Naive B cell (primary cell): ENCODE results near the gene PCDH9. TPM values are rescaled to one million over a fixed set of nuclear protein-coding genes. Genes with fewer than 3 reads are reported as not detected.

Source experiments
- ATAC-seq, 2 donors: fragments of 150-1000 bp; cut with Tn5 transposase; 2 replicates each; pipeline ENCODE4 v1.10.0; 2021; ENCODE audit warnings: low read depth in 2 of 2, mild to moderate bottlenecking in 2 of 2, moderate library complexity in 2 of 2
- DNase-seq: peaks from one replicate; pipeline ENCODE4 v3.0.0; 2022
- H3K27ac Mint-ChIP-seq, 6 donors: one replicate each; pipeline ENCODE4 v1.8.0; 2020 to 2022; ENCODE audit warnings: mild to moderate bottlenecking in 6 of 6, mixed read lengths in 6 of 6, moderate library complexity in 5 of 6, inconsistent platforms in 2 of 6
- H3K27me3 Mint-ChIP-seq, 3 donors: one replicate each; pipeline ENCODE4 v1.8.0; 2021 to 2022; ENCODE audit warnings: mixed read lengths in 3 of 3, mild to moderate bottlenecking in 1 of 3
- H3K36me3 Mint-ChIP-seq, 2 donors: one replicate each; pipeline ENCODE4 v1.8.0; 2020 to 2022; ENCODE audit warnings: mixed read lengths in 2 of 2, inconsistent platforms in 1 of 2, mild to moderate bottlenecking in 1 of 2
- H3K4me1 Mint-ChIP-seq, 3 donors: one replicate each; pipeline ENCODE4 v1.8.0; 2020 to 2022; ENCODE audit warnings: mixed read lengths in 3 of 3, inconsistent platforms in 1 of 3, mild to moderate bottlenecking in 1 of 3, moderate library complexity in 1 of 3
- H3K4me3 Mint-ChIP-seq, 8 donors: one replicate each; pipeline ENCODE4 v1.8.0; 2020 to 2022; ENCODE audit warnings: mild to moderate bottlenecking in 8 of 8, mixed read lengths in 8 of 8, moderate library complexity in 8 of 8, inconsistent platforms in 2 of 8
- H3K9me3 Mint-ChIP-seq, 7 donors: one replicate each; pipeline ENCODE4 v1.8.0; 2020 to 2022; ENCODE audit warnings: mixed read lengths in 7 of 7, mild to moderate bottlenecking in 5 of 7, inconsistent platforms in 2 of 7, moderate library complexity in 1 of 7
- polyA plus RNA-seq, 6 donors: library from polyadenylated mRNA; unstranded; fragments of 300-500 nt; fragmentation: Illumina TruSeq; gene quantifications; one replicate each; pipeline ENCODE4 v1.2.3, GENCODE V29; 2021; ENCODE audit warnings: low read depth in 6 of 6

PCDH9 gene
- polyA plus RNA-seq, 6 donors from 2014 or later: 49.9 to 70.2 (median 57.2) TPM

- no peak for ATAC-seq
- Mint-ChIP-seq H3K27me3 (no peaks in the 10 kb centered on the region), H3K4me3 (no peak overlapping the region), H3K9me3 (peaks cover 0 to 5% (median 2%) of the 10 kb centered on the region in 7 donors), H3K36me3 (peaks cover 0 to 7% of the 10 kb centered on the region in 2 donors), H3K27ac (no peak overlapping the region), H3K4me1 (peaks cover 2 to 13% (median 6%) of the 10 kb centered on the region in 3 donors)
- no peak for DNase-seq
Observed at GRCh38 chr13:67042556-67042955, 187.6 kb downstream of the PCDH9 start.

GRCh38 chr13:67036699-67037457 is 193.3 kb downstream of the PCDH9 start:
- peaks cover 0 to 2% of the 10 kb centered on the region in 2 donors for H3K36me3 Mint-ChIP-seq
- H3K9me3 Mint-ChIP-seq: peaks cover 0 to under 1% (median 0%) of the 10 kb centered on the region in 7 donors
- H3K27me3 Mint-ChIP-seq: no peaks in the 10 kb centered on the region
- H3K4me1 Mint-ChIP-seq: peaks cover 11 to 15% (median 12%) of the 10 kb centered on the region in 3 donors
- H3K4me3 Mint-ChIP-seq: no peak overlapping the region
- DNase-seq: no peak
- ATAC-seq: no peak
- H3K27ac Mint-ChIP-seq: no peak overlapping the region

GRCh38 chr13:67033170-67033569 is 197.0 kb downstream of the PCDH9 start:
- peak overlapping the region in 5 of 6 donors; percentile 0 to 79 (median 38) for H3K27ac Mint-ChIP-seq
- H3K36me3 Mint-ChIP-seq: no peaks in the 10 kb centered on the region
- ATAC-seq: no peak
- no peaks in the 10 kb centered on the region for H3K27me3 Mint-ChIP-seq
- peaks cover 12 to 16% (median 15%) of the 10 kb centered on the region in 3 donors for H3K4me1 Mint-ChIP-seq
- peak overlapping the region in 5 of 8 donors; percentile 2 to 69 (median 60) for H3K4me3 Mint-ChIP-seq
- DNase-seq: no peak
- H3K9me3 Mint-ChIP-seq: no peaks in the 10 kb centered on the region

- Mint-ChIP-seq H3K9me3 (peaks cover 0 to 2% (median 0%) of the 10 kb centered on the region in 7 donors), H3K4me3 (peak overlapping the region in 5 of 8 donors; percentile 2 to 56 (median 46))
- ATAC-seq: no peak
Observed at GRCh38 chr13:67023130-67023876, 206.8 kb downstream of the PCDH9 start.

GRCh38 chr13:67018775-67019174 is 211.4 kb downstream of the PCDH9 start:
- Mint-ChIP-seq H3K9me3 (peaks cover 0 to 2% (median 0%) of the 10 kb centered on the region in 7 donors), H3K4me3 (peak overlapping the region in 1 of 8 donors; percentile 40), H3K27me3 (no peaks in the 10 kb centered on the region), H3K36me3 (no peaks in the 10 kb centered on the region), H3K27ac (peak overlapping the region in 1 of 6 donors; percentile 64), H3K4me1 (peaks cover 20 to 39% (median 26%) of the 10 kb centered on the region in 3 donors)
- DNase-seq: no peak
- peak; percentile 51 to 61 for ATAC-seq

More at GRCh38 chr13:67023130-67023876, 206.8 kb downstream of the PCDH9 start:
- no peaks in the 10 kb centered on the region for H3K27me3 Mint-ChIP-seq
- peaks cover 18 to 34% (median 26%) of the 10 kb centered on the region in 3 donors for H3K4me1 Mint-ChIP-seq
- H3K27ac Mint-ChIP-seq: peak overlapping the region in 4 of 6 donors; percentile 0 to 78 (median 68)
- DNase-seq: no peak
- H3K36me3 Mint-ChIP-seq: no peaks in the 10 kb centered on the region

GRCh38 chr13:67017276-67017675 is 212.9 kb downstream of the PCDH9 start:
- H3K4me1 Mint-ChIP-seq: peaks cover 9 to 30% (median 11%) of the 10 kb centered on the region in 3 donors
- H3K27me3 Mint-ChIP-seq: no peaks in the 10 kb centered on the region
- H3K9me3 Mint-ChIP-seq: peaks cover 0 to 2% (median 0%) of the 10 kb centered on the region in 7 donors
- no peak overlapping the region for H3K27ac Mint-ChIP-seq
- no peak overlapping the region for H3K4me3 Mint-ChIP-seq
- ATAC-seq: no peak
- no peaks in the 10 kb centered on the region for H3K36me3 Mint-ChIP-seq
- DNase-seq: no peak

GRCh38 chr13:67015976-67016600 is 214.0 kb downstream of the PCDH9 start:
- no peak for DNase-seq
- no peaks in the 10 kb centered on the region for H3K36me3 Mint-ChIP-seq
- peaks cover 0 to 2% (median 0%) of the 10 kb centered on the region in 7 donors for H3K9me3 Mint-ChIP-seq
- no peak for ATAC-seq
- no peak overlapping the region for H3K4me3 Mint-ChIP-seq
- H3K27me3 Mint-ChIP-seq: no peaks in the 10 kb centered on the region
- peak overlapping the region in 1 of 6 donors; percentile 71 for H3K27ac Mint-ChIP-seq
- H3K4me1 Mint-ChIP-seq: peaks cover 9 to 30% (median 10%) of the 10 kb centered on the region in 3 donors

GRCh38 chr13:67014399-67014798 is 215.7 kb downstream of the PCDH9 start:
- no peak for DNase-seq
- Mint-ChIP-seq H3K9me3 (peaks cover 0 to 2% (median 0%) of the 10 kb centered on the region in 7 donors), H3K36me3 (no peaks in the 10 kb centered on the region), H3K27me3 (no peaks in the 10 kb centered on the region), H3K27ac (no peak overlapping the region), H3K4me1 (peaks cover 9 to 22% (median 10%) of the 10 kb centered on the region in 3 donors), H3K4me3 (no peak overlapping the region)
- ATAC-seq: no peak

- ATAC-seq: no peak
- Mint-ChIP-seq H3K36me3 (no peaks in the 10 kb centered on the region), H3K27me3 (no peaks in the 10 kb centered on the region), H3K9me3 (peaks cover 0 to 2% (median 0%) of the 10 kb centered on the region in 7 donors), H3K4me1 (peaks cover 5 to 15% (median 6%) of the 10 kb centered on the region in 3 donors), H3K4me3 (no peak overlapping the region), H3K27ac (no peak overlapping the region)
- DNase-seq: no peak
Observed at GRCh38 chr13:67013709-67014108, 216.4 kb downstream of the PCDH9 start.

- H3K9me3 Mint-ChIP-seq: no peaks in the 10 kb centered on the region
- H3K4me1 Mint-ChIP-seq: no peaks in the 10 kb centered on the region
- no peaks in the 10 kb centered on the region for H3K27me3 Mint-ChIP-seq
- peak overlapping the region in 1 of 6 donors; percentile 55 for H3K27ac Mint-ChIP-seq
- no peak overlapping the region for H3K4me3 Mint-ChIP-seq
- no peak for DNase-seq
- no peak for ATAC-seq
- no peaks in the 10 kb centered on the region for H3K36me3 Mint-ChIP-seq
Observed at GRCh38 chr13:67008075-67008668, 222.0 kb downstream of the PCDH9 start.

GRCh38 chr13:67004511-67004910 is 225.6 kb downstream of the PCDH9 start:
- Mint-ChIP-seq H3K9me3 (no peaks in the 10 kb centered on the region), H3K27me3 (no peaks in the 10 kb centered on the region), H3K4me3 (no peak overlapping the region), H3K27ac (no peak overlapping the region), H3K4me1 (no peaks in the 10 kb centered on the region), H3K36me3 (no peaks in the 10 kb centered on the region)
- ATAC-seq: no peak
- DNase-seq: no peak

GRCh38 chr13:67003743-67004142 is 226.4 kb downstream of the PCDH9 start:
- no peak for ATAC-seq
- Mint-ChIP-seq H3K4me3 (no peak overlapping the region), H3K27ac (no peak overlapping the region), H3K9me3 (peaks cover 0 to 4% (median 0%) of the 10 kb centered on the region in 7 donors), H3K4me1 (peaks cover 1 to 4% (median 3%) of the 10 kb centered on the region in 3 donors), H3K36me3 (peaks cover 0 to 4% of the 10 kb centered on the region in 2 donors), H3K27me3 (no peaks in the 10 kb centered on the region)
- DNase-seq: no peak

- Mint-ChIP-seq H3K4me3 (peak overlapping the region in 1 of 8 donors; percentile 12), H3K27ac (no peak overlapping the region), H3K4me1 (peaks cover 24 to 26% (median 25%) of the 10 kb centered on the region in 3 donors), H3K36me3 (peaks cover 0 to 7% of the 10 kb centered on the region in 2 donors), H3K27me3 (no peaks in the 10 kb centered on the region), H3K9me3 (peaks cover 0 to 12% (median 3%) of the 10 kb centered on the region in 7 donors)
- ATAC-seq (no peak), DNase-seq (no peak)
Observed at GRCh38 chr13:67001363-67001762, 228.8 kb downstream of the PCDH9 start.
